SKM-1 treated with dmso at 0.1 percent for 144 hours (cell line): Measurements from ENCODE around the gene ADAMTSL2.

Experiments
- DNase-seq: peaks from one replicate; lab custom pipeline; 2025; ENCODE audit not compliant: unreplicated experiment; lab: John Stamatoyannopoulos, UW

The ADAMTSL2 gene

GRCh38 chr9:133499892-133500270 is 34.6 kb upstream of the ADAMTSL2 start:
- DNase-seq: no peak

- no peak for DNase-seq
These were observed 32.4 kb upstream of the ADAMTSL2 start for GRCh38 chr9:133502112-133502511.

- no peak for DNase-seq
These were observed 29.2 kb upstream of the ADAMTSL2 start for GRCh38 chr9:133505186-133505830.

DNA sequence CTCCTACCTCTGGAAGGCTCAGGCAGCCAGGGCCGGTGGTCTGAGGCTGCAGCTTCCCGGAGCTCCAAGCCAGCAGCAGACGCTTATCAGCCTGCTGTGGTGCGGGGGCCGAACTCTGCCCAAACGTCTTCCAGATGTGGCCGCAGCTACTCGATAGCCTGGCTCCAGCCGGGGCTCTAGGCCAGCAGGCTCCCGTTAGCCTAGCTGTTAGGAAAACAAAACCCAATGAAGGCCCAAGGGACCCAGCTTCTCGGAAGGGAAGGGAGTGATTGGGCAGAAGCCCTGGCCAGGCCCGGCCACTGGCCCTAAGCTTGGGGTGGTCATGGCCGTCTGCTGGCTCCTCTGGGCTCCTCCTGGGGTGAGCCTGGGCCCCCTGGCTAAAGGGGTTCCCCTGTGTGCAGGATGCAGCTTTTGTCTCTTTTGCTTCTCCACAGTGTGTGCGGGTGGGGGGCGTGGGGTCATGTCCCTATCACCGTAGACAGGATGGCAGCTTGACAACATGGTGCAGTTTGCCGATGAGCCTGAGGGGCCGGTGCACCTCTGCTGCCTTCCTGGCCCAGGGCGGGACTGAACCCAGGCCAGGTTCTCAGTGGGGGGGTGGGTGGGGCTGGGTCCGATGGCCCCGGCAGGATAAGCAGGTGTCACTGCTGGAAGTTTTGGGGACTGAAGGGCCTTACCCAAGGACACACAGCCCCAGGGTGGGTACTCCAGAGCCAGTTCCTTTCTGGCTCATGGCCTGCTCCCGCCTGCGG is 28.4 kb upstream of the ADAMTSL2 start:
- no peak for DNase-seq

GRCh38 chr9:133506653-133507038 is 27.9 kb upstream of the ADAMTSL2 start:
- no peak for DNase-seq

DNA sequence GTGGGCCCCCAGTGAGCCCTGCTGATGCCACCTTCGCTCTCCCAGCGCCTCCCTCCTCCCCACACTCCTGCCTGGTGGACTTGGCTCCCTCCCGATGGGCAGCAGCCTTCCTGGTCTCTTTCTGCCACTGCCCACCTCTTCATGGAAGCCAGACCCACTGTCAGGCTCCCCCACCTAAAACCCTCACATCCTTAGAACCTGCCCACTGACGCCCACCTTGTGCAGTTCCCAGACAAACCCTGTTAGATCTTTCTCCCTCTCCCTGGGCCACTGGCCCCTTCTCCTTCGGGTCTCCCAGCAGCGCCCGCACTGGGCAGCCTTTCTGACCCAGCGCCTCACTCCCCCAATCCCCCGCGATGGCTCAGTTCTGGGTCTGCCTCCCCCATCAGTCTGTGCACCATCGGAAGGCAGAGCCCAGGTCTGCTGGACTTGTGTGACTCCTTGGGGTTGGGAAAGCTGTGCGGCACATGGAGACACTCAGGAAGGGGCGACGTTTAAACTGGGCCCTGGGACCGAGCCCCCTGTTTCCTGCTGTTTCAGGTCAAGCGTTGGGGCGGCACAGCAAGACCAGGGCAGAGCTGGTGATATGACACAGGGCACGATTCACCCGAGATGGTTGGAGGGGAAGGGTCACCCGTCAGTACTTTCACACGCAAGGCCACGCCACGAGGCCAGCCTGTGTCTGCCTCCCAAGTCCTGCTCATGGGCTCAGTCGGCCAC is 27.1 kb upstream of the ADAMTSL2 start:
- DNase-seq: no peak

DNA sequence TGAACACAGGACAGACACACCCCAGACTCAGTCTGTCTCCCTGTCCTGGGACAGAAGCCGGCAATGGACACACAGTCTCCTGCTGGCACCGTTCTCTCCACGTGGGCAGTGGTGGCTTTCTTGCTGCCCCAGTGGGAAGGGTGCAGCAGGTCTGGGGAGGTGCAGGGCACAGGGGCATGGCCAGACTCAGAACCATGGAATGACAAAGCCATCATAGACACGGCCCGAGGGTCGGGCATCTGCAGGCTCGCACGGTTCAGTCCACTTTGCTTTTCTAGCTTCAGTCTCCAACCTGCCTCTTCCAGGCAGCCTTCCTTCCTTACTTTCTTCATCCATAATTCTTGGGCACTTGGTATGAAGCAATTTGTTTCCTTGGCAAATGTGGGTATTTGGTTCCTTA is 26.5 kb upstream of the ADAMTSL2 start:
- DNase-seq: no peak

GRCh38 chr9:133509179-133510083 is 25.1 kb upstream of the ADAMTSL2 start:
- DNase-seq: no peak

- no peak for DNase-seq
These were observed 23.5 kb upstream of the ADAMTSL2 start for GRCh38 chr9:133510926-133511505.

- DNase-seq: no peak
These were observed 22.9 kb upstream of the ADAMTSL2 start for GRCh38 chr9:133511607-133512006.

DNA sequence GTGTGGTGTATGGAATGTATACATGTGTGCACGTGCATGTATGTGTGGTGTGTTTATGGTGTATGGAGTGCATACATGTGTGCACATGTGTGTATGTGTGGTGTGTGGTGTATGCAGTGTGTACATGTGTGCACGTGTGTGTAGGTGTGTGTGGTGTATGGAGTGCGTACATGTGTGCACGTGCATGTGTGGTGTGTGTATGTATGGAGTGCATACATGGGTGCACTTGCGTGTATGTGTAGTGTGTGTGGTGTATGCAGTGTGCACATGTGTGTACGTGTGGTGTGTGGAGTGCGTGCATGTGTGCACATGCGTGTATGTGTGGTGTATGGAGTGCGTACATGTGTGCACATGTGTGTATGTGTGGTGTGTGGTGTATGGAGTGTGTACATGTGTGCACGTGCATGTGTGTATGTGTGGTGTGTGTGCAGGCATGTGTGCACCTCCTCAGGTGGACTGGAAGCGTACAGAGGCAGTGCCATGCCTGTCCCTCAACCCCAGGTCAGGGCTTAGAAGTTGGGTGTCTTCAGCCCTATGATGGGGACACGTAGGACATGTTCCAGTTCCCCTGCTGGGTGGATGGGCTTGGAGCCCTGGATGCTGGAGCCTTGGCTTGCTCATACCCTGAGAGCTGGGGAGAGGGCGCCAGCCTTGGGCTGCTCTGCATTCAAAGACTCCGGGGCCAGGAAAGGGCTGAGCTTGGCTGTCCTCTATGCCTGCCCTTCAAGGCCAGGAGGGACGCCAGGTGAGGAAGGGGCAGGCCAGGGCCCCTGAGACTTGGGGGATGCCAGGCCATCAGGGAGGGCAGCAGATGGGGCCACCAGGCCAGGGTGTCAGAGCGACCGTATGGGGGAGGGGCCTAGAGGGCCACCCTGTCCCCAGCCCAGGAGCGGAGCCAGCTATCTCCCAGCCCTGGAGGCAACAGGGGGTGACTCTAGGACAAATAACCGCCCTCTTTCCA is 22.0 kb upstream of the ADAMTSL2 start:
- DNase-seq: no peak

- DNase-seq: no peak
These were observed 21.0 kb upstream of the ADAMTSL2 start for GRCh38 chr9:133513214-133514100.

- no peak for DNase-seq
These were observed 19.9 kb upstream of the ADAMTSL2 start for GRCh38 chr9:133514460-133515239.

DNA sequence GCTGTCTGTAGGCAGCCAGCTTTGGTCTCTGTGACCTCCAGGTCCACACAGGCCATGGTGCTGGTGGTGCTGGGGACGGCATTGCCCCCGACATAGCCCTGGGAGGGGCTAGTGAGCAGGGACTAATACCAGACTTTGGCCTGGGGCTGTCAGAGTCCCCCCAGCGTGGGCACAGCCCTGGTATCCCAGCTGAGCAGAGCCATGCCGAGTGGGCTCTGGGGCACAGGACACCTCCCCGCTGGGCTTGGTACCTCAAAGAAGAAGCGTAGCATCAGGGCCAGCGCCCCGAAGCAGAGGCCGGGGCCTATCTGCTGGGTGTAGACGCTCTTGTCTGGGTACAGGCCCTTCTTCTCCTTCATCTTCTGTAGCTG is 19.3 kb upstream of the ADAMTSL2 start:
- no peak for DNase-seq

DNA sequence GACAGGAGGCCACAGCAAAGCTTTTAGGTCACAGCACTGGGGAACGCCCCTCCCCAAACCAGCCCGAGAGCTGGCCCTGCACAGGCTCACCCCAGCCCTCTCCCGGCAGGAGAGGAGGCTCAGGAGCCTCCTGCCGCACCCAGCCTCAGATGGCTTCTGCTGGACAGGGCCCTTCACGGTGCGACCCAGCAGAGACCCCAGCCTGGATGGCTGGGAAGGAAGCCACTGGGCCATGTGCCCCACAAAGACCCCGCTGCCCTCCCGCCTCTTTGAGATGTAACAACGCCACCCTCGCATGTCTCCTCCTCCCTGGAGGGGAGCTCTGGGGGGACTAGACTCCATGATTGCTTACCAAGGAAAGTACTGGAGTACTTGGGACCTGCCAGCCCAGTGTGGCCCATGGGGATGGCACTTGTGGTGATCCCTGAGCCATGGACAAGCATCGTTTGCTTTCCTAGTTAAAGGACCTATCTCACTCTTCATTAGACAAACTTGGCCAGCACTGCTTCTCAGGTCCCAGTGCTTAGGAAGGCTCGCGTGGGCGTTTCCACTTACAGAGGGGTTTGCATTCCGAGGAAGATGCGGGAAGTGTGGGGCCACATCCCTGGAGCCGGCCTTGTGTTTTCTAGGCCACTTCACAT is 18.8 kb upstream of the ADAMTSL2 start:
- DNase-seq: no peak

GRCh38 chr9:133516256-133516960 is 18.1 kb upstream of the ADAMTSL2 start:
- DNase-seq: no peak

DNA sequence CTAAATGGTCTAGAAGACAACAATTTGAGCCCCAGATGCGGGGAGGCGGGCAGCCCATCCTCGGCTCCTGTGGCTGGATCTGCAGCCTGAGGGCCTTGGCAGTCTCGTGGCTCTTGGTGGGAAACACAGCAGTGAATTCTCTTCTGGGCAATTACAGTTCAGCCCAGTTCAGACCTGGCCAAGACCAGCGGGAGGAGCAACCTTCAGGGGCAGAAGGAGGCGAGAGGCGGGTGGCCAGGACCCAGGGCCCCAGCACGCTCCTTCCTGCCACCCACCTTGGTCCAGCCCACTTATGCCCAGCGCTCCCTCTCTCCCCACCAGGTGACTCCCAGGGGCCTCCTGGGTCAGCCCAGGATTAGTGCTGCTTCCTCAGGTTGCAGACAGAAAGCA is 17.5 kb upstream of the ADAMTSL2 start:
- DNase-seq: no peak
